ENCODE data around the gene FURIN.

DNA sequence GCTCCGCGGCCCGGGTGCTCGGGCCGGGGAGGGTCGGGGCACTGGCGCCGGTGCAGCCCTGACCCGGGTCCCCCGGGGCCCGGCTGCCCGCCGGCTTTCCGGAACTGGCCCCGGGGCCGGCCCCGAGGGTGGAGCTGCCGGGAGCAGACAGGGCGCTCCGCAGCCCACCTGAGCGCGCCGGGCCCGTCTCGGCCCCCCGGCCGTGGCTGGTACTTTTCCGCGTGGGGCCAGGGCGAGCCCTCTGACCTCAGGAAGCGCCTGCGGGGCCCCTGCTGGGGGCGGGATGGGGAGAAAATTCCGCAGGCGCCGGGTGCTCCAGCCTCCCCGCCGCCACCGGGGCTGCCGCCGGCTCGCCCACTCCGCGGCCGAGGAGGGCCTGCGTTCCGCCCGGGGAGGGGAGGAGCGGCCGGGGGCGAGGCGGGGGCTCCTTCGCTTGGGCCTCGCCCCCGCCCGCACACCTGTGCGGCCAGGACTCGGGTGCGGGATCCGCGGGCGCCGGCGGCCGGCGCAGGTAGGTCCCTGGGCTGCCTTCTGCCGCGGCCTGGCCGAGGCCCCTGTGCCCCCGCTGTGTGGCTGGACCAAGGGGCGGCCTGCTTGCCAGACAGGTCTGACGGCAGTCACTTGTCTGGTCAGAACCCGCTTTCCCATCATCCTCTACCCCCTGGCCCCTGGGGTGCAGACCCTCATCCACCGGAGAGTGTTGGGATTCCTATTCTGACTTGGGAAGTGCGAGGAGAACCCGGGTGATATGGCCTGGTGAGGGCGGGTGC lies 3.5 kb downstream of the FURIN start:
- TF ChIP-seq MXI1 (IDR thresholded peaks at IDR 0.05; ENCODE audit: low read depth, low read length) = no peak
- TF ChIP-seq, protein P1, sequence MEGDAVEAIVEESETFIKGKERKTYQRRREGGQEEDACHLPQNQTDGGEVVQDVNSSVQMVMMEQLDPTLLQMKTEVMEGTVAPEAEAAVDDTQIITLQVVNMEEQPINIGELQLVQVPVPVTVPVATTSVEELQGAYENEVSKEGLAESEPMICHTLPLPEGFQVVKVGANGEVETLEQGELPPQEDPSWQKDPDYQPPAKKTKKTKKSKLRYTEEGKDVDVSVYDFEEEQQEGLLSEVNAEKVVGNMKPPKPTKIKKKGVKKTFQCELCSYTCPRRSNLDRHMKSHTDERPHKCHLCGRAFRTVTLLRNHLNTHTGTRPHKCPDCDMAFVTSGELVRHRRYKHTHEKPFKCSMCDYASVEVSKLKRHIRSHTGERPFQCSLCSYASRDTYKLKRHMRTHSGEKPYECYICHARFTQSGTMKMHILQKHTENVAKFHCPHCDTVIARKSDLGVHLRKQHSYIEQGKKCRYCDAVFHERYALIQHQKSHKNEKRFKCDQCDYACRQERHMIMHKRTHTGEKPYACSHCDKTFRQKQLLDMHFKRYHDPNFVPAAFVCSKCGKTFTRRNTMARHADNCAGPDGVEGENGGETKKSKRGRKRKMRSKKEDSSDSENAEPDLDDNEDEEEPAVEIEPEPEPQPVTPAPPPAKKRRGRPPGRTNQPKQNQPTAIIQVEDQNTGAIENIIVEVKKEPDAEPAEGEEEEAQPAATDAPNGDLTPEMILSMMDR (IDR thresholded peaks at IDR 0.05) = no peak
- TF ChIP-seq NRF1 (IDR thresholded peaks at IDR 0.05; ENCODE audit: low read depth, low read length) = no peak
- TF ChIP-seq SMC3 (IDR thresholded peaks at IDR 0.05; ENCODE audit: low read depth, low read length) = no peak
